Measurements from ENCODE around the gene N4BP2. TPM values are rescaled to one million over a fixed set of nuclear protein-coding genes. Genes with fewer than 3 reads are reported as not detected.

N4BP2 gene
- total RNA-seq, 3 donors from 2014 or later: 7.2 to 26.8 (median 12.1) TPM

GRCh38 chr4:40150932-40151331 is 94.3 kb downstream of the N4BP2 start:
- H3K4me3 ChIP-seq: no peak overlapping the region
- H3K27ac ChIP-seq: no peak overlapping the region
- TF ChIP-seq POLR2AphosphoS5 (IDR thresholded peaks at IDR 0.05): no peak
- TF ChIP-seq POLR2A (IDR thresholded peaks at IDR 0.05): no peak
- TF ChIP-seq CTCF (IDR thresholded peaks at IDR 0.05): no peak
- H3K9me3 ChIP-seq: no peaks in the 10 kb centered on the region
- no peaks in the 10 kb centered on the region for H3K4me1 ChIP-seq
- H3K27me3 ChIP-seq: no peaks in the 10 kb centered on the region
- no peaks in the 10 kb centered on the region for H3K36me3 ChIP-seq
- DNase-seq (ENCODE audit: low spot score in 2 of 2): no peak
- intact Hi-C loops (cut with DNase I; ENCODE audit: low total_unique reads): no loop called here

DNA sequence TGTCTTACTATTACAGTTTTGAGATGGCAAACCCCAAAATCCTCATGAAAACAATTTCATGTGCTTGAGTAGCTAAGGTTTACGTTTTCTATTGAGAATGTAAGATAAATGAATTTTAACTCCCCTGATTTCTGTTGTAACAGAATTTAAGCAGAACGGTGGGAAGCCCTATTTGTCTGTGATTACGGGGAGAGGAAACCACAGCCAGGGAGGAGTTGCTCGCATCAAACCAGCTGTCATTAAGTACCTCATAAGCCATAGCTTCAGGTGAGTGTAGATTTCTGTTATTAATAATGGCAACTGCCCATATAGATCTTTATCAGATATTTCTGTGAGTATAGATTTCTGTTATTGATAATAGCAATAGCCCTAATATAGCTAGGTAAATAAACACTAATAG is 96.0 kb downstream of the N4BP2 start:
- no peak for DNase-seq (ENCODE audit: low spot score in 2 of 2)
- no peaks in the 10 kb centered on the region for H3K36me3 ChIP-seq
- no peak for TF ChIP-seq POLR2A (IDR thresholded peaks at IDR 0.05)
- TF ChIP-seq POLR2AphosphoS5 (IDR thresholded peaks at IDR 0.05): no peak
- no peak for TF ChIP-seq CTCF (IDR thresholded peaks at IDR 0.05)
- H3K9me3 ChIP-seq: no peaks in the 10 kb centered on the region
- H3K4me3 ChIP-seq: no peak overlapping the region
- no peaks in the 10 kb centered on the region for H3K4me1 ChIP-seq
- H3K27me3 ChIP-seq: no peaks in the 10 kb centered on the region
- peak overlapping the region in 1 of 2 donors; percentile 9 for H3K27ac ChIP-seq
- intact Hi-C loops (cut with DNase I; ENCODE audit: low total_unique reads): no loop called here

- H3K36me3 ChIP-seq: no peaks in the 10 kb centered on the region
- H3K9me3 ChIP-seq: no peaks in the 10 kb centered on the region
- intact Hi-C loops (cut with DNase I; ENCODE audit: low total_unique reads): no loop called here
- no peaks in the 10 kb centered on the region for H3K27me3 ChIP-seq
- H3K4me3 ChIP-seq: no peak overlapping the region
- H3K27ac ChIP-seq: no peak overlapping the region
- TF ChIP-seq CTCF (IDR thresholded peaks at IDR 0.05) (no peak), POLR2A (IDR thresholded peaks at IDR 0.05) (no peak), POLR2AphosphoS5 (IDR thresholded peaks at IDR 0.05) (no peak)
- no peak for DNase-seq (ENCODE audit: low spot score in 2 of 2)
- no peaks in the 10 kb centered on the region for H3K4me1 ChIP-seq
These were observed 100.8 kb downstream of the N4BP2 start for GRCh38 chr4:40157436-40157835.

- no peak for DNase-seq (ENCODE audit: low spot score in 2 of 2)
- no peak for TF ChIP-seq POLR2A (IDR thresholded peaks at IDR 0.05)
- no peak for TF ChIP-seq CTCF (IDR thresholded peaks at IDR 0.05)
- TF ChIP-seq POLR2AphosphoS5 (IDR thresholded peaks at IDR 0.05): no peak
- Histone ChIP-seq H3K27ac (no peak overlapping the region), H3K4me1 (no peaks in the 10 kb centered on the region), H3K27me3 (no peaks in the 10 kb centered on the region), H3K9me3 (no peaks in the 10 kb centered on the region), H3K36me3 (no peaks in the 10 kb centered on the region), H3K4me3 (no peak overlapping the region)
- intact Hi-C loops (cut with DNase I; ENCODE audit: low total_unique reads): no loop called here
These were observed 103.6 kb downstream of the N4BP2 start for GRCh38 chr4:40160258-40160657.

- DNase-seq (ENCODE audit: low spot score in 2 of 2): no peak
- no peak overlapping the region for H3K4me3 ChIP-seq
- no peaks in the 10 kb centered on the region for H3K36me3 ChIP-seq
- TF ChIP-seq CTCF (IDR thresholded peaks at IDR 0.05): no peak
- TF ChIP-seq POLR2AphosphoS5 (IDR thresholded peaks at IDR 0.05): no peak
- TF ChIP-seq POLR2A (IDR thresholded peaks at IDR 0.05): no peak
- no peaks in the 10 kb centered on the region for H3K27me3 ChIP-seq
- no peak overlapping the region for H3K27ac ChIP-seq
- H3K9me3 ChIP-seq: peaks cover 0 to 19% of the 10 kb centered on the region in 2 donors
- intact Hi-C loops (cut with DNase I; ENCODE audit: low total_unique reads): no loop called here
- H3K4me1 ChIP-seq: no peaks in the 10 kb centered on the region
These were observed 107.8 kb downstream of the N4BP2 start for GRCh38 chr4:40164459-40164858.

Measured in breast epithelium (tissue), 4 donors.